SKM-1 treated with dmso at 0.1 percent for 144 hours (cell line): Measurements from ENCODE around the gene HK1.

Experiments
- DNase-seq: peaks from one replicate; lab custom pipeline; 2025; ENCODE audit not compliant: unreplicated experiment; lab: John Stamatoyannopoulos, UW

HK1 gene

GRCh38 chr10:69402386-69402785 is 124.1 kb downstream of the HK1 start:
- no peak for DNase-seq

DNA sequence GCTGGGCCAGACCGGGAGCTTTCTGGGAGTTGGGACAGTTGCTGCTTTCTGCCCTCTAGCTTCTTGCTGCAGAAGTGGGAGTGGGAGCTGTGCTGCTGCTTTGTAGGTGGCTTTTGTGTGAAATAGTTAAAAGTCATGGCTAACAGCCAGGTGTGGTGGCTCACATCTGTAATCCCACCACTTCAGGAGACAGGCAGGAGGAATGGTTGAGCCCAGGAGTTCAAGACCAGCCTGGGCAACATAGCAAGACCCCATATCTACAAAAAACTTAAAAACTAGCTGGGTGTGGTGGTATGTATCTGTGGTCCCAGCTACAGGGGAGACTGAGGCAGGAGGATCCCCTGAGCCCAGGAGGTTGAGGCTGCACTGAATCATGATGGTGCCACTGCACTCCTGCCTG is 124.8 kb downstream of the HK1 start:
- DNase-seq = no peak

DNA sequence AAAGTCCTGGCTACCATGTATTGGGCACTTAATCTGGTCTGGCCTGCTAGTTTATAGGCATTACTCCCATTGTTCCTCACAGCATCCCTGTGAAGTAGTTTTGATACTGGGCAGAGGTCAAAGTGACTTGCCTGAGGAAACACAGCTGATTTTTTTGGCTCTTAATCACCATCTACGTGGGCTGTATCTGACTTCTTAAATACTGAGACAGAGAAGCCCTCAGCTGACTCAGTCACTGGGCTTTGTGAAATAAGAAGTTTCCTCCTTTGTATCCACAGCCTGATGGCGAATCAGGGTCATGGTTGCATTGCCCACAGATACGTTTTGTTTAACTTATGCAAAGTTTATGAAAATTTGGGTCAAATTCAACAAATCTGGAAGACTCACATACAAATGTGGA is 125.2 kb downstream of the HK1 start:
- DNase-seq = no peak

- no peak for DNase-seq
Measured at GRCh38 chr10:69404786-69405185, 126.5 kb downstream of the HK1 start.

DNA sequence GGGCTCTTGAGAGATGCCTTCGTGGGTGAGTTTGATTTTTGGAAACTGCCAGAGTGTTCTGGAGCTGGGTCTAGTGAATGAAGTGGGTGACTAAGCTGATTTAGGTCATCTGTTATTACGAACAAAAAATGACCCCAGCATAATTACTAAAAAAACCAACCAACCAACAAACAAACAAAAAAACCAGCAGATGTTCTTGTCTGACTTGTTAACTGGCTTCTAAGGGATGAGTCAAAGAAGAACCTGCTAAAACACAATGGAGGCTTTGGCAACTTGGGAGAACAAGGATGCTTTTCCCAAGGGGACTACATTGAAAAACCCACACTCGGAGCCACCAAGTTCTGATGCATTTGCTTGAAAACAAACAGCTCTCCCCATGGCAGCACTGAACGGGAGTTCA is 126.9 kb downstream of the HK1 start:
- DNase-seq = no peak

DNA sequence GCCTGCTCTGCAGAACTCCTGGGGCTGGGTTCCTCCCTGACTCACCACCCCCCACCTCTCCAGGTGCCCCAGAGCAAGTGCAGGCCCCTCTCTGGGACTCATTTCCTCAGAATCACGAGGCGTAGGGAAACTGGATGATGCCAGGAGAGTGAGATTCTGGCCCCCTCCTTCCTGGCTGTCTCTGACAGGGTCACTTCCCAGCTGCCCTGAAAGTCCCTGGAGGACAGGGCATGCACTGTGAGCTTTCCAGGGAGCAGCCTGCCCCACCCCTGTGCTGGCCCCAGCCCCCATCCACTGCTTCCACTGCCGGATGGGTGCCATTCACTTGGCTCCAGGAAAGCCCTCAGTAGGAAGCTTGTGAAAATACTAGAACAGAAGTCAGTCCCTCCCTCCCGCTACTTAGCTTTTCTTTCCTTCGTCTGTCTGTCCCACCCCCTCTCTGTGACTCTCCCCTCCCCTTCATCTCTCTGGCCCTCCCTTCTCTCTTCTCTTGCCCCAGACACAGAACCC is 128.1 kb downstream of the HK1 start:
- DNase-seq = no peak

DNA sequence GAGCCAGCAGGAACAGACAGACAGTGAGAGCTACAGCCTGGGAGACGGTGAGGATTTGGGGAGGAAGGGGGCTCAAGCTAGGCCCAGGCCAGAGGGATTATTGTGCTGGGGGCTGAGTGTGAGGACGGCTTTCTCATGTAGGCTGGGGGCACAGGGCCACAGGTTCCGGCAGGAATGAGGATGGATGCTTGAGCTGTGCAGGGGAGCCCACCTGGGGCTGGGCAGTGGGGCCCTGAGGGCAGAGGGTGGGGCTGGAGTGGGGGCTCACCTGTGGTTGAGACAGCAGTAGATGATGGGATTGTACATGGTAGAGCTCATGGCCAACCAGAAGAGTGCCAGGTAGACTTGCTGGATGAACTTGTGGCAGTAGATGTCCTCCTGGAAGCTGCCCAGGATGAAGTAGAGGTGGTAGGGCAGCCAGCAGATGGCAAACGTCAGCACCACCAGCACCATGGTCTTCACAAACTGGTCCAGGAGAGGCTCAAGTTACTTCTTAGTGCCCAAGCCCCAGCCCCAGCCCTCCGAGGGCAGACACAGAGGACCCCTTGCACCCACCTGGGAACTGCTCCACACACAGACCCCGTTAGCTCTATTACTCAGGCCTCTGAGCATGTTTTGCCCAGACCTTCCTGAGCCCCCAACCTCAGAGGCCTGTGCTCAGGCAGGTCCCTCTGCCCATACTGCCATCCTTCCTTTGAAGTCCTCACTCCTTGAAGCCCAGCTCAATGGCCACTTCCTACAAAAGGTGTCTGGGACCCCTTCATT is 128.7 kb downstream of the HK1 start:
- no peak for DNase-seq

- DNase-seq = peak; percentile 15
Measured at GRCh38 chr10:69407621-69408301, 129.5 kb downstream of the HK1 start.

DNA sequence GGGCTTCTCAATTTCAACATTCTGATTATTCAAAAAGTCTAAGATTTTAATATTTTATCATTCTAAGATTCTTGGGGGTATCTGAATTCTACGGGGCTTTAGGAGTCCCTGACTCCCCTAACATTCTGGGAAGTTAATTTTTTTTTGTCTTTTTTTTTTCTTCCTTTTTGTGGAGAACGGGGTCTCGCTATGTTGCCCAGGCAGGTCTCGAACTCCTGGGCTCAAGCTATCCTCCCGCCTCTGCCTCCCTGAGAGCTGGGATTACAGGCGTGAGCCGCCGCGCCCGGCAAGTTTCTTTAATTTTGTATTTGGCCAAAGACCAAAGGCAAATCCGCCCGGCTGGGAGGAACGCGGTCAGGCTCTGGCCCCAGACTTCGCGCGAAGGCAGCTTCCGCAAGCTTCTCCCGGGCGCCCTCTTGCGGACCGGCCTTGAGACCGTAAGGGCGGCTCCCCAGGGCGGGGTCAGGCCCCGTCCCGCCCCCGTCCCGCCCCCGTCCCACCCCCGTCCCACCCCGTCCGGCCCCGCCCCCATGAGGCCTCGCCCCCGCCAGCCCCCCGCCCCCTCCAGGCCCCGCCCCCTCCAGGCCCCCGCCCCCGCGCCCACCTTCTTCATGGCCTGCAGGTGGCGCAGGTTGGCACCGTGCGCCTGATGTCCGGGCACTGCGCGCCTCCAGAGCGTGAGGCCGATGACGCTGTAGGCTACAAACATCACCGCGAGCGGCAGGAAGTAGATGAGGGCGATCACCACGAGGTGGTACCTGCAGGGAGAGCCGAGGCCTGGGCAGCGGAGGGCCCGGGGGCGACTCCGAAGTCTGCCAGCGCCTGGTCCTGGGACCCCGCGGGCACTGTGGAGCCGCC is 130.3 kb downstream of the HK1 start:
- peak; percentile 90 for DNase-seq

GRCh38 chr10:69409176-69409495 is 130.8 kb downstream of the HK1 start:
- no peak for DNase-seq

DNA sequence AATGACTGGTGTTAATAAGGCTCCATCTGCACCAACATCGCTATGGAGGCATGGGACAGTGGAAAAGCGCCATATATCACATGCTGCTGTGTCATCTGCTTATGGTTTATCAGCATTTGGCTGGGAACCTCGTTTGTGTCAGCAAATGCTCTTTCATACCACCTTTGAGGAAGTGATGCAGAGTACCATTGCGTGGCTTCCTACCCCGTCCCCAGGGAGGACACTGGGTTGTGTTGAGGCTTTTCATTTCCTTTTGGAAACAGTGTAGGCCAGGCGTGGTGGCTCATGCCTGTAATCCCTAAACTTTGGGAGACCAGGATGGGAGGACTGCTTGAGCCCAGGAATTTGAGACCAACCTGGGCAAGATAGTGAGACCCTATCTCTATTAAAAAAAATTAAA is 131.7 kb downstream of the HK1 start:
- DNase-seq = peak; percentile 67

DNA sequence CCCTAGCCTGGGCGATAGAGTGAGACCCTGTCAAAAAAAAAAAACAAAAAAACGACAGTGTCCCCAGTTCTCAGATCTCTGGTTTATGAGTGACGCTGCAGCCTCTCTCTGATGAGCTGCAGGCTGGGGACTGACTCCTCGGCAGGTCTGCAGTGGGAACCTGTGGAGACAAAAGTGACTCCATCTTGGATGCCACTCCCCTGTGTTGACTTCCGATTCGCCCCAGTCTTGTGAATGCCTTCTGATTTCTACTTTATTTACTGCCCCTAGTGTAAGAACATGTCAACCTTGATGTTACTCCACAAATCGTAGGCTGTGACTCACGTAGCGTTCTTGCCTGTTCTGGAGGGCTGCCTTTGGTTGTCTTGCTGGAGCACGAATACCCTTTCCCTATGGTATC is 132.2 kb downstream of the HK1 start:
- no peak for DNase-seq

- DNase-seq = no peak
Measured at GRCh38 chr10:69411476-69411875, 133.2 kb downstream of the HK1 start.

DNA sequence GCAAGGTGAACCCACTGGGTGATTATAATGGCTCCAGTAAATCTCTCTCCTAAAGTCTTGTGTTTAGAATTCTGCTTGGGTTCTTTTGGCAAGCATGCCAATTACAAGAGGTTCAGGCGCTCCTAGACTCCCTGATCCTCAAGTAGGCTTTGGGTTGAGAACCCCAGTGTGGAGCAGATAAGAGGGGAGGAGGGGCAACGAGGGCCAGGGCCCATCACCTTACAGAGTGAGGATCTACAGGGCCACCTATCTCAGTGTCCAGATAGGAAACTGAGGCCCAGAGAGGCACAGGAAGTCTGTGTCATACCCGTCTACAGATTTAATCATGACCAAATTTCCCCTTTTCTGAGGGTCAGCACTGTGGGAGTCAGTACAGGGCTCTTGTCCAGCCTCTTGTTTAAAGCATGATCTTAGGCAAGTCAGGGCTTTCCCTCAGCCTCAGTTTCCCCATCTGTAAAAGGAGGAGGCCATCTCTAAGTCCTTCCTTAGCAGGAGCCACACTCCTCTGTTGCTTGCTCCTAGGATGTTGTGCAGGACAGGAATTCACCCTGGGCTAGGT is 134.0 kb downstream of the HK1 start:
- DNase-seq = no peak

DNA sequence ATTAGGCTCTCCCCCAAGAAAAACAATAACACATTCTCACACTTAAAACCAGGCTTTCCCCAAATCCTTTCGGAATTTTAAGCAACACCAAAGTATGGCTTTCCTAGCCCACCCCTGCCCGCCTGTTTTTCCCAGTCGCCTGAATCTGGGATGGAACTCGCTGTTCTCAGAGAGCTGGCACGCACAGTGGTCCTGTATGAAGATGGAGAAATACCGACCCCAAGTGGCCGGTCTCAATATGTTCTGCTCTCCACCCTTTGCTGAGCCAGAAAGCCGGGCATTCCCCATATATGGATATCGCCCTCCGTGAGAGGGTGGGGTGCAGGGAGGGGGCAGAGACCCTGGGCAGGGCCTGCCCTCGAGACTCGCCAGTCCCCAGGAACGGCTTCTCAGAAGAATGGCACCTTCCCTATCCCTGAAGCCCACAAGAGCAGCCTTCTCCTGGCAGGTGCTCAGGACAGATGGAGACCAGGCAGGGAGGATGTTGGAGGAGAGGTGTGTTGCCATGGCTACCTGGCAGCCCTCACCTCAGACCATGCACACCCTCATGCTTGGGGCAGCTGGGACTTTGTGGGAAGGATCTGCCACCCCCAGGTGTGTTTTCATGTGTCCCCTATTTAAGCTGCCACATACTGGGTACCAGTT is 135.0 kb downstream of the HK1 start:
- no peak for DNase-seq

DNA sequence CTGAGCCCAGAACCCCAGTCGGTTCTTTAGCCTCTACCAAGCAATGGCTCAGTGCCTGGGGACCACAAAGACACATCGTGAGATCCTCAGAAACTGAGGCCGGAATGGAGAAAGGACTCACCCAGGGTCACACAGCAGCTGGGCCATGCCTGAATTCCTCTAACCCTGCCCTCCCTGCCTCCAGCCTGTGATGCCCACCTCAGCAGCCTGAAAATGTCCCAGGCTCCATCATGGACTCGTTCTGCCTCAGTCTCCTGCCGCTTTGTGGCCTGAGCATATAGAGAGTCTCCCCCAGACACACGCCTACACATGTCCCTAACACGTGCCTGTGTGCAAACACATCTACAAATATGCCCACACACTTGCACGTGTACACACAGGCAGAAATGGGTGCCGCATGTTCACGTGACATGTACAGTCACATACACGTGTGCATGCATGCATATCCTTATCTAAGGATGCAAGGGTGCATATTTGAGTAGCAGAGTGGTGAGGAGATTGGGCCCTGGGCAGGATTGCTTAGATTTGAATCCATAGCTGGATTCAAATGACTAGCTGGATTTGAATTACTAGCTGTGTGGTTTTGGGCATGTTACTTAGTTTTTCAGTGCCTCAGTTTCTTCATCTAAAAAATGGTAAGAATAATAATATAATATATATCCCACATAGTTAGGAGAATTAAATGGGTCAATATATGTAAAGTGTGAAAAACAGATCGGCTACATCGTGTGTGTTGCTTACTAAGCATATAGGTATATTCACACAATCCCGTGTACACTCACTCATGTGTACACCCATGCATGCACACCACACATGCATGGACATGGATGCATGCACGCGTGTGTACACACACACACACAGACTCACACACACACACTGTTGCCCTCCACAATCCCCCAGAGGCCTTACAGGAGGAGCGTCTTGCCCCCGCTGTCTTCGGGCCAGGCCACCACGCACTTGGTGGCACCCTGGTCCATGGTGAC is 136.0 kb downstream of the HK1 start:
- DNase-seq = no peak

GRCh38 chr10:69415049-69415448 is 136.8 kb downstream of the HK1 start:
- no peak for DNase-seq

GRCh38 chr10:69415951-69416350 is 137.7 kb downstream of the HK1 start:
- no peak for DNase-seq

- DNase-seq = no peak
Measured at GRCh38 chr10:69416695-69417094, 138.4 kb downstream of the HK1 start, which contains the start of gene TACR2. TSS of gene TACR2 (minus strand) at chr10:69416918. CDS start at chr10:69416323, 595 bp downstream.

- no peak for DNase-seq
Measured at GRCh38 chr10:69417542-69417941, 139.2 kb downstream of the HK1 start.
